Liver (tissue), 9 donors: Measurements from ENCODE around the gene HSD17B7. TPM values are rescaled to one million over a fixed set of nuclear protein-coding genes. Genes with fewer than 3 reads are reported as not detected.

ENCODE experiments used
- DNase-seq: peaks from one replicate; pipeline ENCODE4 v3.0.0-alpha.2; 2017; ENCODE audit warnings: low spot score
- H3K27ac ChIP-seq, 2 donors: one replicate each; pipeline ENCODE4 v1.7.0; 2013; ENCODE audit warnings: inconsistent platforms in 2 of 2, low read length in 2 of 2, control low read depth in 1 of 2, low read depth in 1 of 2, mild to moderate bottlenecking in 1 of 2
- H3K27me3 ChIP-seq, 4 donors: one replicate each; pipeline versions ENCODE4 v1.6.1 to v1.7.0; 2013; ENCODE audit warnings: low read length in 3 of 4, inconsistent platforms in 1 of 4, mild to moderate bottlenecking in 1 of 4, moderate library complexity in 1 of 4; ENCODE audit not compliant: control insufficient read depth in 4 of 4, insufficient read depth in 4 of 4
- H3K36me3 ChIP-seq, 4 donors: one replicate each; pipeline versions ENCODE4 v1.6.1 to v1.7.0; 2013; ENCODE audit warnings: low read length in 3 of 4, mild to moderate bottlenecking in 3 of 4, low read depth in 1 of 4, moderate library complexity in 1 of 4; ENCODE audit not compliant: control insufficient read depth in 4 of 4, insufficient read depth in 3 of 4
- H3K4me1 ChIP-seq, 4 donors: one replicate each; pipeline versions ENCODE4 v1.6.1 to v1.7.0; 2013; ENCODE audit warnings: low read length in 3 of 4, mild to moderate bottlenecking in 3 of 4, moderate library complexity in 1 of 4; ENCODE audit not compliant: control insufficient read depth in 4 of 4, insufficient read depth in 4 of 4
- H3K4me3 ChIP-seq, 3 donors: one replicate each; pipeline versions ENCODE4 v1.6.1 to v1.7.0; 2013; ENCODE audit warnings: low read length in 3 of 3, control low read depth in 1 of 3, low read depth in 1 of 3, mild to moderate bottlenecking in 1 of 3
- H3K9ac ChIP-seq, 2 donors: one replicate each; pipeline ENCODE4 v1.7.0; 2013; ENCODE audit warnings: low read length in 2 of 2, mild to moderate bottlenecking in 2 of 2, moderate library complexity in 2 of 2, control low read depth in 1 of 2, low read depth in 1 of 2
- H3K9me3 ChIP-seq, 4 donors: one replicate each; pipeline versions ENCODE4 v1.6.1 to v1.7.0; 2013; ENCODE audit warnings: low read length in 3 of 4; ENCODE audit not compliant: control insufficient read depth in 4 of 4
- CTCF ChIP-seq: fragments of 150-350 bp; IDR thresholded peaks from 2 replicates; pipeline ENCODE4 v1.5.1; 2017; ENCODE audit warnings: improper control_type of control experiment, low read depth, low read length; ENCODE audit not compliant: missing input control
- EGR1 ChIP-seq, 2 donors: IDR thresholded peaks; 2 replicates each; pipeline ENCODE4 v1.6.1; 2016 to 2018; ENCODE audit warnings: antibody characterized with exemption in 2 of 2, low read depth in 2 of 2
- FOXA1 ChIP-seq: IDR thresholded peaks from 2 replicates; pipeline ENCODE4 v1.6.1; 2016; ENCODE audit warnings: antibody characterized with exemption
- FOXA2 ChIP-seq: IDR thresholded peaks from 2 replicates; pipeline ENCODE4 v1.6.1; 2016; ENCODE audit warnings: antibody characterized with exemption
- GABPA ChIP-seq, 2 donors: IDR thresholded peaks in 1 of 2; conservative IDR thresholded peaks in 1 of 2; 2 replicates each; pipeline ENCODE4 v1.6.1; 2016; ENCODE audit warnings: antibody characterized with exemption in 2 of 2, mild to moderate bottlenecking in 1 of 2, moderate library complexity in 1 of 2
- HNF4A ChIP-seq, 2 donors: conservative IDR thresholded peaks; 2 replicates each; pipeline ENCODE4 v1.6.1; 2016; ENCODE audit warnings: antibody characterized with exemption in 2 of 2, mild to moderate bottlenecking in 2 of 2
- HNF4G ChIP-seq: IDR thresholded peaks from 2 replicates; pipeline ENCODE4 v1.6.1; 2016; ENCODE audit warnings: antibody characterized with exemption
- JUND ChIP-seq, 2 donors: IDR thresholded peaks; 2 replicates each; pipeline ENCODE4 v1.6.1; 2016; ENCODE audit warnings: antibody characterized with exemption in 2 of 2
- MAX ChIP-seq: IDR thresholded peaks from 2 replicates; pipeline ENCODE4 v1.6.1; 2016; ENCODE audit warnings: antibody characterized with exemption
- NR2F2 ChIP-seq: IDR thresholded peaks from 2 replicates; pipeline ENCODE4 v1.6.1; 2016; ENCODE audit warnings: antibody characterized with exemption
- RAD21 ChIP-seq, 2 donors: IDR thresholded peaks; 2 replicates each; pipeline ENCODE4 v1.6.1; 2016; ENCODE audit warnings: antibody characterized with exemption in 2 of 2, mild to moderate bottlenecking in 2 of 2
- REST ChIP-seq: IDR thresholded peaks from 2 replicates; pipeline ENCODE4 v1.6.1; 2016; ENCODE audit warnings: antibody characterized with exemption, mild to moderate bottlenecking
- RXRA ChIP-seq, 2 donors: IDR thresholded peaks; 2 replicates each; pipeline ENCODE4 v1.6.1; 2017 to 2018; ENCODE audit warnings: antibody characterized with exemption in 2 of 2, mild to moderate bottlenecking in 1 of 2
- SP1 ChIP-seq: IDR thresholded peaks from 2 replicates; pipeline ENCODE4 v1.6.1; 2018; ENCODE audit warnings: antibody characterized with exemption, mild to moderate bottlenecking
- TAF1 ChIP-seq: conservative IDR thresholded peaks from 2 replicates; pipeline ENCODE4 v1.6.1; 2016; ENCODE audit warnings: antibody characterized with exemption, mild to moderate bottlenecking
- YY1 ChIP-seq: IDR thresholded peaks from 2 replicates; pipeline ENCODE4 v1.6.1; 2016; ENCODE audit warnings: antibody characterized with exemption, mild to moderate bottlenecking
- ZBTB33 ChIP-seq: IDR thresholded peaks from 2 replicates; pipeline ENCODE4 v1.6.1; 2016; ENCODE audit warnings: antibody characterized with exemption
- WGBS: extraction: QIAGEN DNeasy Blood & Tissue Kit; methylation state at CpG from one replicate; pipeline ENCODE4 v1.1.7; 2013; 5-methylcytosine and 5-hydroxymethylcytosine counted together
- polyA plus RNA-seq, 2 donors: library from polyadenylated mRNA; stranded (reverse) in 1 of 2; unstranded in 1 of 2; fragments of 200-250 nt in 1 of 2; fragments of >200 nt in 1 of 2; fragmentation: Nextera tagmentation in 1 of 2; extraction: Ambion mirVana in 1 of 2; gene quantifications; one replicate each; pipeline versions ENCODE4 v1.2.1 to v1.2.3, GENCODE V29; 2013 to 2015
- total RNA-seq, 2 donors: library from RNA; depleted of rRNA; stranded (reverse); fragments of >200 nt; gene quantifications; one replicate each; pipeline ENCODE4 v1.2.3, GENCODE V29; 2014
- TF ChIP-seq, protein P1 (sequence below): IDR thresholded peaks from 2 replicates; pipeline ENCODE4 v1.6.1; 2016; ENCODE audit warnings: antibody characterized with exemption
- donor health status: healthy.
- donor health status: healthy.
- donor health status: healthy.
- donor health status: healthy.
- donor health status: healthy.

HSD17B7 gene
- total and polyA plus RNA-seq, 4 donors = 22.9 to 115 (median 43.5) TPM

- no peaks in the 10 kb centered on the region for H3K27me3 ChIP-seq
- H3K4me1 ChIP-seq = no peaks in the 10 kb centered on the region
- TF ChIP-seq, protein P1, sequence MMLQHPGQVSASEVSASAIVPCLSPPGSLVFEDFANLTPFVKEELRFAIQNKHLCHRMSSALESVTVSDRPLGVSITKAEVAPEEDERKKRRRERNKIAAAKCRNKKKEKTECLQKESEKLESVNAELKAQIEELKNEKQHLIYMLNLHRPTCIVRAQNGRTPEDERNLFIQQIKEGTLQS = no peak
- no peak for TF ChIP-seq RAD21 (IDR thresholded peaks at IDR 0.05)
- TF ChIP-seq HNF4A (conservative IDR thresholded peaks at IDR 0.05) = no peak
- no peak for TF ChIP-seq MAX
- no peak for TF ChIP-seq HNF4G
- no peak for TF ChIP-seq GABPA (IDR thresholded peaks at IDR 0.05 in 1 of 2, conservative IDR thresholded peaks at IDR 0.05 in 1 of 2)
- TF ChIP-seq SP1 = no peak
- no peak for TF ChIP-seq ZBTB33
- no peak for TF ChIP-seq RXRA (IDR thresholded peaks at IDR 0.05)
- no peak for TF ChIP-seq TAF1
- no peak for TF ChIP-seq REST
- no peak for TF ChIP-seq CTCF
- TF ChIP-seq EGR1 (IDR thresholded peaks at IDR 0.05; ENCODE audit: low read depth in 2 of 2) = no peak
- no peak for TF ChIP-seq JUND (IDR thresholded peaks at IDR 0.05)
- no peak overlapping the region for H3K4me3 ChIP-seq
- no peak overlapping the region for H3K9ac ChIP-seq
- 90% methylated on average over 4 of the region's 4 CpGs for WGBS
- no peak for DNase-seq
- no peaks in the 10 kb centered on the region for H3K36me3 ChIP-seq
- H3K9me3 ChIP-seq = no peaks in the 10 kb centered on the region
- no peak overlapping the region for H3K27ac ChIP-seq
Observed at GRCh38 chr1:162855461-162856150, 65.1 kb downstream of the HSD17B7 start.

DNA sequence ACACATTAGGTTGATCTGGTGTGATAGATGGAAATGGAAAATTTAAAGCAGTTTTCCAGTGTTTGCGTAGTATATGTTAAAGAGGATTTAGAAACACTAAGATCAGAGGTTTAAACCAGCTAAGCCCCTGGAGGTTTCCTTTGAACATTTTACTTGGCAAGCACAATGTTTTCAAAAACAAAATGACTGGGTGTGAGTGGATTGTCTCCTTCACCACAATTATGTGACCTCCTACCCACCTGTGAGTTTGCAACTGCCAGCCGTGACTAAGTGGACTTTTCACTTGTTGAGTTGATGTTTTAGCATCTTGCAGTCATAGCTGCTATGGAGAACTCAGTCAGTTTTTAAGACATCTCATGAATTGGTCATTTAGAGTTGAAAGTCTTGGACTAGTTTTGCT is 65.8 kb downstream of the HSD17B7 start:
- Histone ChIP-seq H3K4me1 (no peaks in the 10 kb centered on the region), H3K27me3 (no peaks in the 10 kb centered on the region), H3K9me3 (no peaks in the 10 kb centered on the region), H3K4me3 (no peak overlapping the region), H3K9ac (no peak overlapping the region), H3K36me3 (no peaks in the 10 kb centered on the region), H3K27ac (no peak overlapping the region)
- WGBS = 93% methylated on average over 2 of the region's 2 CpGs
- no peak for DNase-seq
- TF ChIP-seq MAX (no peak), FOXA2 (no peak), ZBTB33 (no peak), REST (no peak), EGR1 (IDR thresholded peaks at IDR 0.05; ENCODE audit: low read depth in 2 of 2) (no peak), FOXA1 (no peak), HNF4G (no peak), TAF1 (no peak), YY1 (no peak), NR2F2 (no peak)
